HUES6 (cell line): ENCODE data around the gene GRID1.

Experiments
- H3K27ac ChIP-seq: 2 replicates; pipeline ENCODE4 v1.7.0; 2013; ENCODE audit warnings: low read depth, mild to moderate bottlenecking, low read length, inconsistent platforms
- H3K27me3 ChIP-seq: 2 replicates; pipeline ENCODE4 v1.6.1; 2013; ENCODE audit warnings: low read length; ENCODE audit not compliant: control insufficient read depth, insufficient read depth
- H3K36me3 ChIP-seq: 2 replicates; pipeline ENCODE4 v1.6.1; 2013; ENCODE audit warnings: low read length; ENCODE audit not compliant: control insufficient read depth, insufficient read depth
- H3K4me1 ChIP-seq: 2 replicates; pipeline ENCODE4 v1.6.1; 2013; ENCODE audit warnings: low read length; ENCODE audit not compliant: control insufficient read depth, insufficient read depth
- H3K4me3 ChIP-seq: 2 replicates; pipeline ENCODE4 v1.5.1; 2013; ENCODE audit warnings: low read depth, low read length
- H3K9ac ChIP-seq: one replicate; pipeline ENCODE4 v1.6.1; 2013; ENCODE audit warnings: mild to moderate bottlenecking, low read length
- H3K9me3 ChIP-seq: 2 replicates; pipeline ENCODE4 v1.6.1; 2013; ENCODE audit warnings: low read depth, low read length; ENCODE audit not compliant: control insufficient read depth, insufficient read depth

Gene GRID1

DNA sequence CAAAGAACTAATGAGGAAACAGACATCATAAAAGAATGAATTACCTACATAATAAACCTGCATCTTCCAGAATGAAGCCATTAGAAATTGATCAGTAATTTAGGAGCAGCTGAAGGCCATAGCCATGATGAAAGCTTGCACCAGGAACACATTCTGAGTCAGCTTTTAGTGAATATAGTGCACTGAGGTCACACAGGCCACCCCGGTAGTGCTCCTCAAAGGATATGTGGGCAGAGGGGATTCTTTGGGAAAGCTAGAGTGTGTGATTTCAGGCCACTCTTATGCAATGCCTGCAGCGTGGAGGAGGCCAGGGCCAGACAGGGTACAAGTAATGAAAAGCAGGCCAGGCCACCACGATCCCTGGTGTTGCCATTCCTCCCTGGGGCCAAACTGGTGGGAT, 451.9 kb downstream of the GRID1 start:
- no peaks in the 10 kb centered on the region for H3K9me3 ChIP-seq
- H3K4me3 ChIP-seq, result no peak overlapping the region
- H3K27me3 ChIP-seq, result no peaks in the 10 kb centered on the region
- H3K36me3 ChIP-seq, result no peaks in the 10 kb centered on the region
- H3K27ac ChIP-seq, result no peak overlapping the region
- H3K4me1 ChIP-seq, result peaks cover 20% of the 10 kb centered on the region; the same call in 1 of the 2 replicates
- H3K9ac ChIP-seq, result no peak overlapping the region

- H3K4me1 ChIP-seq, result no peaks in the 10 kb centered on the region
Measured at GRCh38 chr10:85908462-85908861, 458.1 kb downstream of the GRID1 start.

GRCh38 chr10:85902051-85902450, 464.5 kb downstream of the GRID1 start:
- H3K9me3 ChIP-seq, result no peaks in the 10 kb centered on the region
- H3K9ac ChIP-seq, result no peak overlapping the region
- no peak overlapping the region for H3K27ac ChIP-seq
- no peaks in the 10 kb centered on the region for H3K4me1 ChIP-seq
- H3K4me3 ChIP-seq, result no peak overlapping the region
- no peaks in the 10 kb centered on the region for H3K27me3 ChIP-seq
- no peaks in the 10 kb centered on the region for H3K36me3 ChIP-seq

More at GRCh38 chr10:85908462-85908861, 458.1 kb downstream of the GRID1 start:
- H3K27ac ChIP-seq, result no peak overlapping the region
- H3K9ac ChIP-seq, result no peak overlapping the region
- no peaks in the 10 kb centered on the region for H3K9me3 ChIP-seq
- no peaks in the 10 kb centered on the region for H3K27me3 ChIP-seq
- H3K4me3 ChIP-seq, result no peak overlapping the region
- H3K36me3 ChIP-seq, result no peaks in the 10 kb centered on the region

DNA sequence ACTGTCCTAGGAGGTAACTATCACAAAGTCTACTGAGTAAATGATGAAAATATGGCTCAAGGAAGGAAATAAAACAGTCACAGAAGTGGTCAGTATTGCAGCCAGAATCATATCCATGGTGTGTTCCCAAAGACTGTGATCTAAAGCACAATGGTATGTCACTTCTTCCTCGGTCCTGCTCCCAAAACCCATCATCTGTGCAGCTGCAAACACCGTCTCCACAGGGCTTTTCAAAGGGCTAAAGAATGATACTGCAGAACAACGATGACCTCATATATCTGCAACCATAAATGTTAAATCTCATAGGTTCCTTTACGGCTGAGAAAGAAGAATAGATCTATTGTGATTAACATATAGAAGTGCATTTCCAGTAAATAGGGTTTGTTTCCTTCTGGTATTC, 465.0 kb downstream of the GRID1 start:
- no peaks in the 10 kb centered on the region for H3K4me1 ChIP-seq
- no peak overlapping the region for H3K4me3 ChIP-seq
- no peaks in the 10 kb centered on the region for H3K27me3 ChIP-seq
- H3K9me3 ChIP-seq, result no peaks in the 10 kb centered on the region
- H3K27ac ChIP-seq, result no peak overlapping the region
- no peaks in the 10 kb centered on the region for H3K36me3 ChIP-seq
- H3K9ac ChIP-seq, result no peak overlapping the region

GRCh38 chr10:85900487-85900886, 466.1 kb downstream of the GRID1 start:
- H3K9ac ChIP-seq, result no peak overlapping the region
- H3K4me3 ChIP-seq, result no peak overlapping the region
- H3K9me3 ChIP-seq, result no peaks in the 10 kb centered on the region
- H3K27ac ChIP-seq, result no peak overlapping the region
- H3K27me3 ChIP-seq, result no peaks in the 10 kb centered on the region
- H3K4me1 ChIP-seq, result no peaks in the 10 kb centered on the region
- H3K36me3 ChIP-seq, result no peaks in the 10 kb centered on the region

- Histone ChIP-seq H3K9me3 (no peaks in the 10 kb centered on the region), H3K27ac (no peak overlapping the region), H3K4me1 (no peaks in the 10 kb centered on the region), H3K9ac (no peak overlapping the region), H3K36me3 (no peaks in the 10 kb centered on the region), H3K27me3 (no peaks in the 10 kb centered on the region), H3K4me3 (no peak overlapping the region)
Measured at GRCh38 chr10:85900061-85900460, 466.5 kb downstream of the GRID1 start.

DNA sequence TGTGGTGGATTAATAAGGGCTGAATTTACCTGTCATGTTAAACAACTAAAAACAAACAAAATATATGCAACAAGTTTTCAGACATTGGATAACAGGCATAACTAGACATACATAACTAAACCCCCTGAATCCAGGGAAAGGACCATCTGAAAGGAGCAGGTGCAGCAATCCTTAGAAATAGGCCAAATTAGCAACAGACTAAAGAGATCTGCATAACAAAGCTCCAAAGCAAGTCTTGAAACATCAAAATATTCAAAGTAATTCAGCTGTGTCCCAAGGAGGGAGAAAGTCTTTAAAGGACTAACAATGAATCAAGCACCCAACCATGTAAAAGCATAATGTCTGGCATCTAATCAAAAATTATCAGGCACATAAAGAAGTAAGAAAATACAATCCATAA, 475.1 kb downstream of the GRID1 start:
- Histone ChIP-seq H3K9me3 (no peaks in the 10 kb centered on the region), H3K36me3 (no peaks in the 10 kb centered on the region), H3K4me3 (no peak overlapping the region), H3K27ac (no peak overlapping the region), H3K27me3 (no peaks in the 10 kb centered on the region), H3K4me1 (peaks cover 5% of the 10 kb centered on the region; the same call in 1 of the 2 replicates), H3K9ac (no peak overlapping the region)

DNA sequence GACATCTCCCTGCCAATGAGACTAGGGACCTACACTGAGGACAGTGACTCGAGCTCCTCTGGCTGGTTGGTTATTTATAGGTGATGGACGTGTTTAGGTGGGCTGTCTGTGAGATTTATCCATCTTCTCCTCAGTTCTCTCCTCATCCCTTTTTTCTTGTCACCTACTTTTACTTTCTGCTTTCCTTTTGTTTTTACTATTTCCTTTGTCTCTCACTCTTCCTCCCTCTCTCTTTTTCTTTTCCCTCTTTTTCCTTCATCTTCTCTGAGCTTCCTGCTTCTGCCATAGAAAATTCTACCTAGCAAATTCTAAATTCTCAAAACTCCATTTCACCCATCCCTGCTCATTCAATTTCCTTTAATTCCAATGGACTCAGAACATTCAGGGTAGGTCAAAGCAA, 478.0 kb downstream of the GRID1 start:
- no peaks in the 10 kb centered on the region for H3K27me3 ChIP-seq
- H3K27ac ChIP-seq, result no peak overlapping the region
- H3K4me1 ChIP-seq, result peaks cover 5% of the 10 kb centered on the region; the same call in 1 of the 2 replicates
- no peak overlapping the region for H3K9ac ChIP-seq
- no peaks in the 10 kb centered on the region for H3K9me3 ChIP-seq
- no peaks in the 10 kb centered on the region for H3K36me3 ChIP-seq
- no peak overlapping the region for H3K4me3 ChIP-seq

DNA sequence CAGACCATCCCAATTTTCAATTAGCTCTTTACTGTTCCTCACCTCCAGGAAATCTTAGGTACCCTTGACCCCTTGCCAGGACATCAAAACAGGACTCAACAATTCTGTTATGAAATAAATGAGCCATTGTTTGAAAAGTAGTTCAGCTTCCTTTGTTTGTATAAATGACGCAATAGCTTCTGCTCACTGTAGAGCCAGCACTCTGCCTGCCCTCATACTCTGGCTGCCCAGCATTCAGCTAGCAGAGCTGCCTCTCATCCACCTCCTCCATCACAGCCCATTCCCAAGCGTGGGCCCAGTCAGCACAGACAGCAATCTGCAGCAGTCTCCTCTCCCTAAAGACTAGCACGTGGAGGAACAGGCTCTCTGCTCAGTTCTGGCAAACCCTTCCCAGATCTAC, 478.6 kb downstream of the GRID1 start:
- H3K9ac ChIP-seq, result no peak overlapping the region
- H3K4me3 ChIP-seq, result no peak overlapping the region
- H3K9me3 ChIP-seq, result no peaks in the 10 kb centered on the region
- H3K4me1 ChIP-seq, result peaks cover 5% of the 10 kb centered on the region; the same call in 1 of the 2 replicates
- H3K27ac ChIP-seq, result no peak overlapping the region
- no peaks in the 10 kb centered on the region for H3K27me3 ChIP-seq
- no peaks in the 10 kb centered on the region for H3K36me3 ChIP-seq

GRCh38 chr10:85874208-85874607, 492.4 kb downstream of the GRID1 start:
- Histone ChIP-seq H3K27ac (no peak overlapping the region), H3K4me3 (no peak overlapping the region), H3K9me3 (peaks cover 12% of the 10 kb centered on the region), H3K27me3 (no peaks in the 10 kb centered on the region), H3K9ac (no peak overlapping the region), H3K36me3 (no peaks in the 10 kb centered on the region), H3K4me1 (no peaks in the 10 kb centered on the region)

- Histone ChIP-seq H3K4me3 (no peak overlapping the region), H3K27ac (no peak overlapping the region)
Measured at GRCh38 chr10:85873063-85873462, 493.5 kb downstream of the GRID1 start.

More at GRCh38 chr10:85873063-85873462, 493.5 kb downstream of the GRID1 start:
- Histone ChIP-seq H3K27me3 (no peaks in the 10 kb centered on the region), H3K36me3 (no peaks in the 10 kb centered on the region), H3K4me1 (no peaks in the 10 kb centered on the region), H3K9me3 (peaks cover 12% of the 10 kb centered on the region), H3K9ac (no peak overlapping the region)
